Measurements from ENCODE around the gene GDPD4. TPM values are rescaled to one million over a fixed set of nuclear protein-coding genes. Genes with fewer than 3 reads are reported as not detected.
"Not testable (repeated sequence)": the region's sequence is repeated elsewhere in the genome, so short reads cannot be mapped to it uniquely, and the experiment has no call there.

Gene GDPD4
- total RNA-seq, 4 donors from 2014 or later: 0.07 to 1.2 TPM; not detected in 2

DNA sequence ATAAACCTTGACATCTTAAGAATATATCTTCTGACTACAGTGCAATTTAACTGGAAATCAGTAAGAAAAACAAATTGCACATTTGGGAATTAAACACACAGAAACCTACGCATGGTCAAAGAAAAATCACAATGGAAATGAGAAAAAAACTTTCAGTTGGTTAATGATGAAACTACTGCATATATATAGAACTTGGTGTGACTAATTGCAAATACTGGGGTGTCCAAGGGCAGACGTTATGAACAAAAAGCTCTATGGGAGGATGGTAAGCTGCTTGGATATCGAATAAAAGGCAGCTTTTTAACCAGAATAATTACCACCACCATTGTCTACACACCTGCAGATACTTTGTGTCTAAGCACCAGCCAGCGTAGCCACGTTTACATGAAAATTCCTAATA lies 791 bp downstream of the GDPD4 start:
- TF ChIP-seq, protein P1, sequence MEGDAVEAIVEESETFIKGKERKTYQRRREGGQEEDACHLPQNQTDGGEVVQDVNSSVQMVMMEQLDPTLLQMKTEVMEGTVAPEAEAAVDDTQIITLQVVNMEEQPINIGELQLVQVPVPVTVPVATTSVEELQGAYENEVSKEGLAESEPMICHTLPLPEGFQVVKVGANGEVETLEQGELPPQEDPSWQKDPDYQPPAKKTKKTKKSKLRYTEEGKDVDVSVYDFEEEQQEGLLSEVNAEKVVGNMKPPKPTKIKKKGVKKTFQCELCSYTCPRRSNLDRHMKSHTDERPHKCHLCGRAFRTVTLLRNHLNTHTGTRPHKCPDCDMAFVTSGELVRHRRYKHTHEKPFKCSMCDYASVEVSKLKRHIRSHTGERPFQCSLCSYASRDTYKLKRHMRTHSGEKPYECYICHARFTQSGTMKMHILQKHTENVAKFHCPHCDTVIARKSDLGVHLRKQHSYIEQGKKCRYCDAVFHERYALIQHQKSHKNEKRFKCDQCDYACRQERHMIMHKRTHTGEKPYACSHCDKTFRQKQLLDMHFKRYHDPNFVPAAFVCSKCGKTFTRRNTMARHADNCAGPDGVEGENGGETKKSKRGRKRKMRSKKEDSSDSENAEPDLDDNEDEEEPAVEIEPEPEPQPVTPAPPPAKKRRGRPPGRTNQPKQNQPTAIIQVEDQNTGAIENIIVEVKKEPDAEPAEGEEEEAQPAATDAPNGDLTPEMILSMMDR (IDR thresholded peaks at IDR 0.05): no peak
- no peak for TF ChIP-seq POLR2A (IDR thresholded peaks at IDR 0.05)
- no peaks in the 10 kb centered on the region for H3K4me1 ChIP-seq
- no peaks in the 10 kb centered on the region for H3K36me3 ChIP-seq
- H3K27me3 ChIP-seq: no peaks in the 10 kb centered on the region
- no peak overlapping the region for H3K4me3 ChIP-seq
- H3K27ac ChIP-seq: no peak overlapping the region
- H3K9me3 ChIP-seq: no peaks in the 10 kb centered on the region
- intact Hi-C loops (cut with DNase I; ENCODE audit: low total_unique reads): no loop called here
- no peak for DNase-seq

DNA sequence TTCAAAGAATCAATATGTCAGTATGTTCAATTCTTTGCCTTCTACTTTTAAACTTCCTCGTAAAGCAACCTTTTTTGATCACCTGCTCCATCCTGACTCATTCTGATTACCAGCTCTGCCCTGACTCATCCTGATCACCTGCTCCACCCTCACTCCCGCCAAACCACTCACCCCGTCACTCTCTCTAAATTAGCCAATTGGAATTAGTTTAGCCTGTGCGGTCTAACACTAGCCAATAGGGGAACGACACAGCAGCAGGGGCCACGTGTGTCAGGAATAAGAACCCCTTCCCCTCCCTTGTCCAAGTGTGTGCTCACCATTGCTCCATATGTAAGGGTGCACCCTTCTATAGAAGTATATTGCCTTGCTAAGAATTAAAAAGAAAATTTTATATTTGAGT lies 1.5 kb downstream of the GDPD4 start:
- H3K36me3 ChIP-seq; H3K4me1 ChIP-seq; H3K27me3 ChIP-seq; H3K9me3 ChIP-seq; H3K27ac ChIP-seq; H3K4me3 ChIP-seq; DNase-seq; intact Hi-C loops (cut with DNase I; ENCODE audit: low total_unique reads): not testable (repeated sequence)

GRCh38 chr11:77299528-77299993 lies 1.9 kb downstream of the GDPD4 start:
- no peak overlapping the region for H3K4me3 ChIP-seq
- TF ChIP-seq, protein P1 (IDR thresholded peaks at IDR 0.05): no peak
- no peak for TF ChIP-seq POLR2A (IDR thresholded peaks at IDR 0.05)

GRCh38 chr11:77294040-77294439 lies 7.4 kb downstream of the GDPD4 start:
- no peaks in the 10 kb centered on the region for H3K4me1 ChIP-seq
- no peaks in the 10 kb centered on the region for H3K36me3 ChIP-seq
- H3K27me3 ChIP-seq: no peaks in the 10 kb centered on the region
- intact Hi-C loops (cut with DNase I; ENCODE audit: low total_unique reads): no loop called here
- TF ChIP-seq, protein P1 (IDR thresholded peaks at IDR 0.05): no peak
- no peak for TF ChIP-seq POLR2A (IDR thresholded peaks at IDR 0.05)
- H3K27ac ChIP-seq: no peak overlapping the region
- H3K4me3 ChIP-seq: no peak overlapping the region
- H3K9me3 ChIP-seq: no peaks in the 10 kb centered on the region
- no peak for DNase-seq

More at GRCh38 chr11:77299528-77299993, 1.9 kb downstream of the GDPD4 start:
- no peaks in the 10 kb centered on the region for H3K4me1 ChIP-seq
- DNase-seq: no peak
- no peaks in the 10 kb centered on the region for H3K27me3 ChIP-seq
- H3K36me3 ChIP-seq: no peaks in the 10 kb centered on the region
- intact Hi-C loops (cut with DNase I; ENCODE audit: low total_unique reads): no loop called here
- H3K9me3 ChIP-seq: no peaks in the 10 kb centered on the region
- H3K27ac ChIP-seq: no peak overlapping the region

- Histone ChIP-seq H3K4me1 (no peaks in the 10 kb centered on the region), H3K27me3 (no peaks in the 10 kb centered on the region), H3K36me3 (no peaks in the 10 kb centered on the region), H3K4me3 (no peak overlapping the region), H3K27ac (no peak overlapping the region), H3K9me3 (no peaks in the 10 kb centered on the region)
- intact Hi-C loops (cut with DNase I; ENCODE audit: low total_unique reads): no loop called here
- no peak for TF ChIP-seq POLR2A (IDR thresholded peaks at IDR 0.05)
- TF ChIP-seq, protein P1 (IDR thresholded peaks at IDR 0.05): no peak
- no peak for DNase-seq
These were observed 11.7 kb downstream of the GDPD4 start for GRCh38 chr11:77289737-77290136.

Data from uterus (tissue), 4 donors.